H9 (cell line): Measurements from ENCODE around the gene MSI2. TPM values are rescaled to one million over a fixed set of nuclear protein-coding genes. Genes with fewer than 3 reads are reported as not detected.

Experiments
- DNase-seq: peaks from one replicate; pipeline ENCODE4 v3.0.0-alpha.2; 2017
- H2AFZ ChIP-seq: one replicate; pipeline ENCODE4 v1.6.1; 2013; ENCODE audit warnings: mild to moderate bottlenecking, low read length, control low read depth, moderate library complexity
- H2AK5ac ChIP-seq: 2 replicates; pipeline ENCODE4 v1.6.1; 2013; ENCODE audit warnings: low read length, control low read depth, mixed read lengths; ENCODE audit not compliant: insufficient read length
- H2BK120ac ChIP-seq: one replicate; pipeline ENCODE4 v1.6.1; 2013; ENCODE audit warnings: low read depth, mild to moderate bottlenecking, low read length, control low read depth, inconsistent platforms; ENCODE audit not compliant: poor library complexity, severe bottlenecking
- H2BK12ac ChIP-seq: 2 replicates; pipeline ENCODE4 v1.6.1; 2013; ENCODE audit warnings: low read length, control low read depth, mixed read lengths, low read depth; ENCODE audit not compliant: insufficient read length
- H2BK15ac ChIP-seq: 2 replicates; pipeline ENCODE4 v1.6.1; 2013; ENCODE audit warnings: low read depth, low read length, control low read depth
- H2BK20ac ChIP-seq: one replicate; pipeline ENCODE4 v1.6.1; 2013; ENCODE audit warnings: low read depth, mild to moderate bottlenecking, low read length, control low read depth, inconsistent platforms; ENCODE audit not compliant: poor library complexity, severe bottlenecking
- H2BK5ac ChIP-seq: 2 replicates; pipeline ENCODE4 v1.6.1; 2013; ENCODE audit warnings: low read length, control low read depth, mixed read lengths; ENCODE audit not compliant: insufficient read length
- H3K14ac ChIP-seq: 2 replicates; pipeline ENCODE4 v1.6.1; 2013; ENCODE audit warnings: low read length, control low read depth; ENCODE audit not compliant: insufficient read depth
- H3K18ac ChIP-seq: 2 replicates; pipeline ENCODE4 v1.6.1; 2013; ENCODE audit warnings: low read depth, mild to moderate bottlenecking, mixed read lengths, low read length, control low read depth; ENCODE audit not compliant: insufficient read length
- H3K23ac ChIP-seq: 2 replicates; pipeline ENCODE4 v1.6.1; 2013; ENCODE audit warnings: low read length, control low read depth, mixed read lengths, low read depth; ENCODE audit not compliant: insufficient read length
- H3K23me2 ChIP-seq: 2 replicates; pipeline ENCODE4 v1.6.1; 2013; ENCODE audit warnings: low read depth, mild to moderate bottlenecking, mixed read lengths, low read length, control low read depth; ENCODE audit not compliant: insufficient read length, poor library complexity, severe bottlenecking
- H3K27ac ChIP-seq: 2 replicates; pipeline ENCODE4 v1.5.1; 2013; ENCODE audit warnings: low read length, control low read depth, mixed read lengths, low read depth; ENCODE audit not compliant: insufficient read length
- H3K27me3 ChIP-seq: 2 replicates; pipeline ENCODE4 v1.6.1; 2013; ENCODE audit warnings: low read length, control low read depth, inconsistent platforms; ENCODE audit not compliant: insufficient read depth
- H3K4ac ChIP-seq: 2 replicates; pipeline ENCODE4 v1.6.1; 2013; ENCODE audit warnings: low read depth, mild to moderate bottlenecking, control low read depth, inconsistent platforms, low read length, moderate library complexity
- H3K4me1 ChIP-seq: 2 replicates; pipeline ENCODE4 v1.6.1; 2013; ENCODE audit warnings: low read length, control low read depth, inconsistent platforms; ENCODE audit not compliant: insufficient read depth
- H3K4me2 ChIP-seq: 2 replicates; pipeline ENCODE4 v1.6.1; 2013; ENCODE audit warnings: low read length, control low read depth, mixed read lengths; ENCODE audit not compliant: insufficient read length, insufficient read depth
- H3K56ac ChIP-seq: 2 replicates; pipeline ENCODE4 v1.6.1; 2013; ENCODE audit warnings: low read depth, mild to moderate bottlenecking, mixed read lengths, low read length, control low read depth; ENCODE audit not compliant: insufficient read length
- H3K79me1 ChIP-seq: 2 replicates; pipeline ENCODE4 v1.6.1; 2013; ENCODE audit warnings: low read depth, mild to moderate bottlenecking, moderate library complexity, low read length, control low read depth, inconsistent platforms; ENCODE audit not compliant: insufficient read depth, poor library complexity, severe bottlenecking
- H3K79me2 ChIP-seq: 2 replicates; pipeline ENCODE4 v1.6.1; 2013; ENCODE audit warnings: low read length, control low read depth, inconsistent platforms; ENCODE audit not compliant: insufficient read depth
- H3K9ac ChIP-seq: 2 replicates; pipeline ENCODE4 v1.6.1; 2013; ENCODE audit warnings: low read length, control low read depth, mixed read lengths; ENCODE audit not compliant: insufficient read length; ENCODE audit errors: extremely low read depth
- H3K9me3 ChIP-seq: one replicate; pipeline ENCODE4 v1.6.1; 2013; ENCODE audit warnings: low read depth, low read length, inconsistent platforms; ENCODE audit not compliant: control insufficient read depth
- H3T11ph ChIP-seq: one replicate; pipeline ENCODE4 v1.6.1; 2013; ENCODE audit warnings: mild to moderate bottlenecking, low read length, control low read depth, inconsistent platforms
- H4K20me1 ChIP-seq: one replicate; pipeline ENCODE4 v1.6.1; 2013; ENCODE audit not compliant: control insufficient read depth, insufficient read length, insufficient read depth
- H4K5ac ChIP-seq: 2 replicates; pipeline ENCODE4 v1.6.1; 2013; ENCODE audit warnings: low read depth, mild to moderate bottlenecking, mixed read lengths, low read length, control low read depth; ENCODE audit not compliant: insufficient read length
- H4K8ac ChIP-seq: replicated peaks from 2 replicates; pipeline ENCODE4 v1.6.1; 2013; ENCODE audit warnings: low read length, control low read depth, mixed read lengths, low read depth; ENCODE audit not compliant: insufficient read length
- H4K91ac ChIP-seq: 2 replicates; pipeline ENCODE4 v1.6.1; 2013; ENCODE audit warnings: low read depth, mild to moderate bottlenecking, moderate library complexity, mixed read lengths, low read length, control low read depth; ENCODE audit not compliant: insufficient read length
- H3K27ac Mint-ChIP-seq, 3 experiments: 2 replicates in 2 of 3; 3 replicates in 1 of 3; pipeline ENCODE4 v1.8.0; 2020 to 2021; ENCODE audit warnings: mixed read lengths in 3 of 3, mild to moderate bottlenecking in 1 of 3, moderate library complexity in 1 of 3
- H3K27me3 Mint-ChIP-seq: 2 replicates; pipeline ENCODE4 v1.8.0; 2021; ENCODE audit warnings: low read depth, mild to moderate bottlenecking, moderate library complexity, mixed read lengths
- H3K36me3 Mint-ChIP-seq, 3 experiments: 2 replicates in 2 of 3; 3 replicates in 1 of 3; pipeline ENCODE4 v1.8.0; 2020 to 2021; ENCODE audit warnings: low read depth in 3 of 3, mixed read lengths in 3 of 3; ENCODE audit not compliant: insufficient read depth in 1 of 3
- H3K4me1 Mint-ChIP-seq, 2 experiments: 2 replicates each; pipeline ENCODE4 v1.8.0; 2020; ENCODE audit warnings: mixed read lengths in 2 of 2
- H3K4me3 Mint-ChIP-seq, 2 experiments: 2 replicates in 1 of 2; 3 replicates in 1 of 2; pipeline ENCODE4 v1.8.0; 2020 to 2021; ENCODE audit warnings: mild to moderate bottlenecking in 2 of 2, mixed read lengths in 2 of 2, moderate library complexity in 1 of 2
- H3K9me3 Mint-ChIP-seq, 2 experiments: 2 replicates in 1 of 2; 3 replicates in 1 of 2; pipeline ENCODE4 v1.8.0; 2020; ENCODE audit warnings: mild to moderate bottlenecking in 2 of 2, mixed read lengths in 2 of 2, moderate library complexity in 1 of 2
- CTCF ChIP-seq: fragments of 200-600 bp; sonication (generic); conservative IDR thresholded peaks from 3 replicates; pipeline ENCODE4 v1.8.0; 2021; ENCODE audit warnings: antibody characterized with exemption, mild to moderate bottlenecking
- WGBS: extraction: QIAGEN DNeasy Blood & Tissue Kit; methylation state at CpG from one replicate; pipeline ENCODE4 v1.1.7; 2013; ENCODE audit warnings: missing lambda C conversion rate, low lambda C conversion rate, mixed read lengths; ENCODE audit not compliant: insufficient read length; ENCODE audit errors: extremely low coverage; 5-methylcytosine and 5-hydroxymethylcytosine counted together
- total RNA-seq: library from RNA; stranded (reverse); gene quantifications from 2 replicates; pipeline ENCODE4 v1.2.1, GENCODE V29; 2021

Gene MSI2
- total RNA-seq, 1 experiment from 2014 or later = 98.5 TPM

GRCh38 chr17:57253362-57254065, 2.8 kb upstream of the MSI2 start:
- H3K79me1 ChIP-seq = no peaks in the 10 kb centered on the region
- H3K56ac ChIP-seq = no peak overlapping the region
- no peak overlapping the region for H2BK120ac ChIP-seq
- H4K20me1 ChIP-seq = no peaks in the 10 kb centered on the region
- WGBS = no CpG with 5 or more reads among the region's 6 CpGs
- H3K9me3 Mint-ChIP-seq = peaks cover 19 to 20% of the 10 kb centered on the region in 2 experiments
- no peak overlapping the region for H3K27ac ChIP-seq
- no peak overlapping the region for H2BK12ac ChIP-seq
- H3K23me2 ChIP-seq = peaks cover 10% of the 10 kb centered on the region
- H3K36me3 Mint-ChIP-seq = peaks cover 0 to 27% (median 0%) of the 10 kb centered on the region in 3 experiments; a peak in 3 of 7 replicates
- no peak overlapping the region for H3K18ac ChIP-seq
- no peak overlapping the region for H2AFZ ChIP-seq
- H3K27ac Mint-ChIP-seq = no peak overlapping the region
- no peak overlapping the region for H3K14ac ChIP-seq
- H3K27me3 Mint-ChIP-seq = peaks cover 26% of the 10 kb centered on the region
- no peak overlapping the region for H2BK20ac ChIP-seq
- no peak overlapping the region for H4K5ac ChIP-seq
- H3K4me2 ChIP-seq = no peak overlapping the region
- no peak for TF ChIP-seq CTCF
- H3K4me1 ChIP-seq = peaks cover 4% of the 10 kb centered on the region
- no peak overlapping the region for H3K4me3 Mint-ChIP-seq
- peaks cover 3% of the 10 kb centered on the region for H3K27me3 ChIP-seq
- H3K4me1 Mint-ChIP-seq = peaks cover 20 to 33% of the 10 kb centered on the region in 2 experiments
- no peaks in the 10 kb centered on the region for H3K9me3 ChIP-seq
- DNase-seq = no peak
- no peak overlapping the region for H4K8ac ChIP-seq
- H2AK5ac ChIP-seq = no peak overlapping the region
- no peak overlapping the region for H3K9ac ChIP-seq
- no peak overlapping the region for H3K23ac ChIP-seq
- H3T11ph ChIP-seq = no peak overlapping the region
- no peak overlapping the region for H4K91ac ChIP-seq
- no peak overlapping the region for H2BK15ac ChIP-seq
- no peak overlapping the region for H2BK5ac ChIP-seq
- H3K79me2 ChIP-seq = no peaks in the 10 kb centered on the region
- no peak overlapping the region for H3K4ac ChIP-seq
